B cell (primary cell): ENCODE data around the gene MAP3K6. TPM values are rescaled to one million over a fixed set of nuclear protein-coding genes. Genes with fewer than 3 reads are reported as not detected.

Experiments
- ATAC-seq: fragments of 200-7000 bp; cut with Tn5 transposase; one replicate; pipeline ENCODE4 v1.10.0; 2021; ENCODE audit warnings: low read depth, mild to moderate bottlenecking, moderate number of reproducible peaks, moderate library complexity
- CTCF ChIA-PET: fragments of 350-600 bp; sonication (Branson Sonifier 250); formaldehyde crosslinking; loops from one replicate; lab custom pipeline; 2021; ENCODE audit warnings: antibody characterized with exemption, inconsistent platforms; lab: Charles Lee
- POLR2A ChIA-PET: fragments of 350-600 bp; sonication (Branson Sonifier 250); formaldehyde crosslinking; loops from one replicate; lab custom pipeline; 2021; ENCODE audit warnings: antibody characterized with exemption; lab: Charles Lee
- DNase-seq: peaks from one replicate; pipeline ENCODE4 v3.0.0; 2013
- H2AFZ ChIP-seq: 2 replicates; pipeline ENCODE4 v1.6.1; 2012; ENCODE audit warnings: mild to moderate bottlenecking, low read depth, low read length; ENCODE audit not compliant: insufficient read depth, poor library complexity, severe bottlenecking
- H3K27ac ChIP-seq, 2 donors: 1 replicate in 1 of 2; 2 replicates in 1 of 2; pipeline ENCODE4 v1.5.1; 2012 to 2013; ENCODE audit warnings: low read length in 2 of 2, mild to moderate bottlenecking in 2 of 2, moderate library complexity in 1 of 2
- H3K27me3 ChIP-seq, 4 experiments: fragments of 200-600 bp in 1 of 4; sonication (generic) in 1 of 4; replicated peaks in 1 of 4; 1 replicate in 2 of 4; 2 replicates in 2 of 4; pipeline versions ENCODE4 v1.6.1 to v1.7.0; 2013 to 2016; ENCODE audit warnings: low read length in 3 of 4, mild to moderate bottlenecking in 2 of 4, mixed read lengths in 1 of 4, moderate library complexity in 1 of 4; ENCODE audit not compliant: insufficient read depth in 4 of 4, control insufficient read depth in 3 of 4; ENCODE audit errors: control extremely low read depth in 1 of 4
- H3K36me3 ChIP-seq, 2 experiments: replicated peaks in 1 of 2; 1 replicate in 1 of 2; 2 replicates in 1 of 2; pipeline versions ENCODE4 v1.6.1 to v1.7.1; 2013; ENCODE audit warnings: low read length in 1 of 2; ENCODE audit not compliant: insufficient read depth in 2 of 2, control insufficient read depth in 1 of 2; ENCODE audit errors: control extremely low read depth in 1 of 2, extremely low read depth in 1 of 2
- H3K4me1 ChIP-seq, 2 donors: fragments of 200-600 bp in 1 of 2; sonication (generic) in 1 of 2; 1 replicate in 1 of 2; 2 replicates in 1 of 2; pipeline versions ENCODE4 v1.5.1 to v1.6.1; 2013 to 2017; ENCODE audit warnings: low read length in 2 of 2; ENCODE audit not compliant: control insufficient read depth in 2 of 2, insufficient read depth in 2 of 2
- H3K4me2 ChIP-seq: replicated peaks from 2 replicates; pipeline ENCODE3; 2012; ENCODE audit warnings: mild to moderate bottlenecking, low read depth, low read length; ENCODE audit not compliant: poor library complexity, severe bottlenecking
- H3K4me3 ChIP-seq, 5 experiments: fragments of 200-600 bp in 1 of 5; sonication (generic) in 1 of 5; 1 replicate in 3 of 5; 2 replicates in 2 of 5; pipeline versions ENCODE4 v1.5.1 to v1.7.0; 2011 to 2016; ENCODE audit warnings: low read length in 4 of 5, mild to moderate bottlenecking in 4 of 5, low read depth in 2 of 5, control low read depth in 1 of 5, moderate library complexity in 1 of 5; ENCODE audit not compliant: insufficient read depth in 1 of 5; ENCODE audit errors: control extremely low read depth in 1 of 5, extremely low read depth in 1 of 5
- H3K79me2 ChIP-seq: fragments of 200-600 bp; sonication (generic); one replicate; pipeline ENCODE4 v1.6.0; 2016; ENCODE audit warnings: low read length; ENCODE audit not compliant: control insufficient read depth, insufficient read depth
- H3K9ac ChIP-seq: fragments of 200-600 bp; sonication (generic); 2 replicates; pipeline ENCODE4 v1.6.1; 2017; ENCODE audit warnings: mild to moderate bottlenecking, low read length, moderate library complexity
- H3K9me3 ChIP-seq, 3 donors: one replicate each; pipeline versions ENCODE4 v1.6.1 to v1.7.1; 2013; ENCODE audit warnings: low read length in 2 of 3; ENCODE audit not compliant: control insufficient read depth in 2 of 3, insufficient read depth in 1 of 3; ENCODE audit errors: control extremely low read depth in 1 of 3
- H4K20me1 ChIP-seq: 2 replicates; pipeline ENCODE4 v1.6.0; 2012; ENCODE audit warnings: mild to moderate bottlenecking, low read length; ENCODE audit not compliant: insufficient read depth, control insufficient read depth, poor library complexity, severe bottlenecking
- H3K27ac Mint-ChIP-seq: one replicate; pipeline ENCODE4 v1.8.0; 2021; ENCODE audit warnings: mixed read lengths
- H3K27me3 Mint-ChIP-seq: one replicate; pipeline ENCODE4 v1.8.0; 2021; ENCODE audit warnings: mixed read lengths
- H3K4me1 Mint-ChIP-seq: one replicate; pipeline ENCODE4 v1.8.0; 2021; ENCODE audit warnings: mixed read lengths
- H3K4me3 Mint-ChIP-seq: one replicate; pipeline ENCODE4 v1.8.0; 2021; ENCODE audit warnings: mixed read lengths
- H3K9me3 Mint-ChIP-seq: one replicate; pipeline ENCODE4 v1.8.0; 2022; ENCODE audit warnings: mixed read lengths; ENCODE audit not compliant: insufficient read depth
- EZH2 ChIP-seq: IDR thresholded peaks from 2 replicates; pipeline ENCODE4 v1.6.1; 2012; ENCODE audit warnings: borderline replicate concordance, low read depth, mild to moderate bottlenecking, moderate library complexity, low read length; ENCODE audit not compliant: insufficient read depth, poor library complexity, severe bottlenecking
- WGBS: methylation state at CpG from one replicate; pipeline ENCODE4 v1.1.5; 2013; ENCODE audit warnings: missing lambda C conversion rate; ENCODE audit not compliant: insufficient coverage; 5-methylcytosine and 5-hydroxymethylcytosine counted together
- intact Hi-C: fragments of 100-400 bp; cut with micrococcal nuclease; formaldehyde crosslinking; loops from one replicate; pipeline ENCODE4 v1.10.0; 2022
- polyA plus RNA-seq: library from polyadenylated mRNA; depleted of rRNA; stranded (reverse); fragments of >200 nt; gene quantifications from 2 replicates; pipeline ENCODE4 v1.2.3, GENCODE V29; 2012
- total RNA-seq, 2 donors: library from RNA; stranded (reverse); fragments of 120-200 nt in 1 of 2; gene quantifications; 1 replicate in 1 of 2; 2 replicates in 1 of 2; pipeline versions ENCODE4 v1.2.3 to v1.2.4, GENCODE V29; 2013 to 2022
- TF ChIP-seq, protein P1 (sequence below): fragments of 200-600 bp; IDR thresholded peaks from one replicate; pipeline ENCODE4 v1.8.0; 2022; ENCODE audit warnings: antibody characterized with exemption, mild to moderate bottlenecking

MAP3K6 gene
- total and polyA plus RNA-seq, 2 donors (not counting 1 experiment from before 2014, with no cell fraction given) = 9.4 to 11.0 TPM

DNA sequence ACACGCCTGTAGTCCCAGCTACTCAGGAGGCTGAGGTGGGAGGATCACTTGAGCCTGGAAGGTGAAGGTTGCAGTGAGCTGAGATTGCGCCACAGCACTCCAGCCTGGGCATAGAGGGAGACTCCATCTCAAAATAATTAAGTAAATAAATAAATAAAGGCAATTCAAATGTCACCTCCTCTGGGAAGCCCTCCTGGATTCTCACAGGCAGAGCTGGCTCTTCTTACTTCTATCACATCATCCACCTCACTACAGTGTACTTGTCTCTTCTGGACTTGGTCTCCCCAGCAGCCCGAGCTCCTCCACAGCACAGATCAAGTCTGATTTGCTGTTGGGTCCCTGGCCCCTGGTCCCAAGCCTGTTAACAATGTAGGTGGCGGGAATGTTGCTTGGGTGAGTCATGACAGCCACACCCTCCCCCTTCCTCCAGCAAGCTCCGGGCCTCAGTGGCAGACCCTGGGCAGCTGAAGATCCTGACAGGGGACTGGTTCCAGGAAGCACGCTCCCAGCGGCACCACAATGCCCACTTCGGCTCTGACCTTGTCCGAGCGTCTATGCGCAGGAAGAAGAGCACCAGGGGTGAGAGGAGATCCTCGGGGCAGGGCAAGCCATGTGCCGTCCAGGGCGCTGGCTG is 19.7 kb downstream of the MAP3K6 start:
- WGBS = 97% methylated on average over 9 of the region's 14 CpGs
- no peaks in the 10 kb centered on the region for H3K27me3 ChIP-seq
- H3K79me2 ChIP-seq = peaks cover 63% of the 10 kb centered on the region
- H3K9ac ChIP-seq = no peak overlapping the region
- TF ChIP-seq, protein P1, sequence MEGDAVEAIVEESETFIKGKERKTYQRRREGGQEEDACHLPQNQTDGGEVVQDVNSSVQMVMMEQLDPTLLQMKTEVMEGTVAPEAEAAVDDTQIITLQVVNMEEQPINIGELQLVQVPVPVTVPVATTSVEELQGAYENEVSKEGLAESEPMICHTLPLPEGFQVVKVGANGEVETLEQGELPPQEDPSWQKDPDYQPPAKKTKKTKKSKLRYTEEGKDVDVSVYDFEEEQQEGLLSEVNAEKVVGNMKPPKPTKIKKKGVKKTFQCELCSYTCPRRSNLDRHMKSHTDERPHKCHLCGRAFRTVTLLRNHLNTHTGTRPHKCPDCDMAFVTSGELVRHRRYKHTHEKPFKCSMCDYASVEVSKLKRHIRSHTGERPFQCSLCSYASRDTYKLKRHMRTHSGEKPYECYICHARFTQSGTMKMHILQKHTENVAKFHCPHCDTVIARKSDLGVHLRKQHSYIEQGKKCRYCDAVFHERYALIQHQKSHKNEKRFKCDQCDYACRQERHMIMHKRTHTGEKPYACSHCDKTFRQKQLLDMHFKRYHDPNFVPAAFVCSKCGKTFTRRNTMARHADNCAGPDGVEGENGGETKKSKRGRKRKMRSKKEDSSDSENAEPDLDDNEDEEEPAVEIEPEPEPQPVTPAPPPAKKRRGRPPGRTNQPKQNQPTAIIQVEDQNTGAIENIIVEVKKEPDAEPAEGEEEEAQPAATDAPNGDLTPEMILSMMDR = no peak
- TF ChIP-seq EZH2 = no peak
- no peak overlapping the region for H3K4me3 ChIP-seq
- ATAC-seq (no peak), DNase-seq (no peak)
- no peak overlapping the region for H3K27ac ChIP-seq
- H2AFZ ChIP-seq = no peak overlapping the region
- Mint-ChIP-seq H3K27me3 (no peaks in the 10 kb centered on the region), H3K9me3 (no peaks in the 10 kb centered on the region), H3K4me3 (no peak overlapping the region), H3K27ac (peak overlapping the region; percentile 7), H3K4me1 (peaks cover 42% of the 10 kb centered on the region)
- no peaks in the 10 kb centered on the region for H3K9me3 ChIP-seq
- CTCF ChIA-PET = interaction anchor here (0.7 to 12.7 kb wide), 5 partner anchors 11 to 46 kb away, joined by 3 to 132 read pairs (median 4); partner anchors contain the start of gene MAP3K6
- intact Hi-C loops = no loop called here
- peaks cover 0 to 56% of the 10 kb centered on the region in 2 experiments for H3K36me3 ChIP-seq
- H3K4me2 ChIP-seq = no peak overlapping the region
- POLR2A ChIA-PET = interaction anchor here (0.6 kb wide), 1 partner anchor 75 kb away, joined by 4 read pairs; no protein-coding TSS in a partner anchor
- H3K4me1 ChIP-seq = peaks cover 17 to 32% of the 10 kb centered on the region in 2 donors
- H4K20me1 ChIP-seq = peaks cover 12% of the 10 kb centered on the region

DNA sequence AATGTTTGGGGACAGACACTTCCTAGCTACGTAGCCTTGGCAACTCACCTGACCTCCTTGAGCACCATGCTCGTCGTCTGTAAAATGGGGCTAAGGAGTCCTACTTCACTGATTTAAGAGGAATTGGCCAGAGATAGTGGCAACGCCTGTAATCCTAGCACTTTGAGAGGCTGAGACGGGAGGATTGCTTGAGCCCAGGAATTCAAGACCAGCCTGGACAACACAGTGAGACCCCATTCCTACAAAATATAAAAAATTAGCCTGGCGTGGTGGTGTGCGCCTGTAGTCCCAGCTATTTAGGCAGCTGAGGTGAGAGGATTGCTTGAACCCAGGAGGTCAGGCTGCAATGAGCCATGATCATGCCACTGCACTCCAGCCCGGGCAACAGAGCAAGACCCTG is 20.4 kb downstream of the MAP3K6 start:
- H3K4me1 ChIP-seq = peaks cover 19 to 40% of the 10 kb centered on the region in 2 donors
- no peak for DNase-seq
- H3K4me3 ChIP-seq = no peak overlapping the region
- peaks cover 47% of the 10 kb centered on the region for H3K4me1 Mint-ChIP-seq
- peaks cover 12% of the 10 kb centered on the region for H4K20me1 ChIP-seq
- ATAC-seq = no peak
- peak overlapping the region; percentile 35 for H3K27ac Mint-ChIP-seq
- H3K4me3 Mint-ChIP-seq = peak overlapping the region; percentile 33
- H3K27me3 Mint-ChIP-seq = no peaks in the 10 kb centered on the region
- no peaks in the 10 kb centered on the region for H3K27me3 ChIP-seq
- WGBS = 95% methylated on average over 4 of the region's 8 CpGs
- peaks cover 0 to 52% of the 10 kb centered on the region in 2 experiments for H3K36me3 ChIP-seq
- peaks cover 63% of the 10 kb centered on the region for H3K79me2 ChIP-seq
- H3K9me3 Mint-ChIP-seq = no peaks in the 10 kb centered on the region
- H3K9me3 ChIP-seq = no peaks in the 10 kb centered on the region
- TF ChIP-seq EZH2 = no peak
- TF ChIP-seq, protein P1 = no peak
- no peak overlapping the region for H3K4me2 ChIP-seq
- H3K9ac ChIP-seq = no peak overlapping the region
- ChIA-PET POLR2A (no interaction called here), CTCF (interaction anchor here (0.6 to 12.7 kb wide), 8 partner anchors 12 to 218 kb away, joined by 3 to 132 read pairs (median 4); partner anchors contain the start of gene MAP3K6)
- H3K27ac ChIP-seq = no peak overlapping the region
- no peak overlapping the region for H2AFZ ChIP-seq
- intact Hi-C loops = no loop called here
